Natural killer cell (primary cell): ENCODE data around the gene MACO1. TPM values are rescaled to one million over a fixed set of nuclear protein-coding genes. Genes with fewer than 3 reads are reported as not detected.

Experiments
- ATAC-seq, 3 donors: fragments of 150-1000 bp in 2 of 3; fragments of 200-7000 bp in 1 of 3; cut with Tn5 transposase; 1 replicate in 1 of 3; 2 replicates in 2 of 3; pipeline ENCODE4 v1.10.0; 2021; ENCODE audit warnings: mild to moderate bottlenecking in 2 of 3, moderate library complexity in 2 of 3
- DNase-seq, 2 donors: peaks; one replicate each; pipeline versions ENCODE4 v3.0.0 to v3.0.0-alpha.2; 2013 to 2021; ENCODE audit warnings: mixed read lengths in 1 of 2
- H3K27ac ChIP-seq: one replicate; pipeline ENCODE4 v1.5.1; 2013; ENCODE audit warnings: mild to moderate bottlenecking, low read length
- H3K27me3 ChIP-seq: one replicate; pipeline ENCODE4 v1.6.1; 2013; ENCODE audit warnings: low read length; ENCODE audit not compliant: control insufficient read depth, insufficient read depth
- H3K36me3 ChIP-seq: one replicate; pipeline ENCODE4 v1.6.1; 2013; ENCODE audit warnings: low read length; ENCODE audit not compliant: control insufficient read depth, insufficient read depth
- H3K4me1 ChIP-seq: one replicate; pipeline ENCODE4 v1.6.1; 2013; ENCODE audit warnings: low read length; ENCODE audit not compliant: control insufficient read depth, insufficient read depth
- H3K4me3 ChIP-seq: one replicate; pipeline ENCODE4 v1.5.1; 2013; ENCODE audit warnings: low read length
- H3K9me3 ChIP-seq: one replicate; pipeline ENCODE4 v1.6.1; 2013; ENCODE audit warnings: low read length; ENCODE audit not compliant: control insufficient read depth, insufficient read depth
- H3K27ac Mint-ChIP-seq, 2 donors: one replicate each; pipeline ENCODE4 v1.8.0; 2022; ENCODE audit warnings: mild to moderate bottlenecking in 2 of 2, mixed read lengths in 2 of 2, moderate library complexity in 1 of 2
- H3K27me3 Mint-ChIP-seq, 2 donors: one replicate each; pipeline ENCODE4 v1.8.0; 2022; ENCODE audit warnings: low read depth in 2 of 2, mixed read lengths in 2 of 2
- H3K36me3 Mint-ChIP-seq: one replicate; pipeline ENCODE4 v1.8.0; 2022; ENCODE audit warnings: mixed read lengths
- H3K4me1 Mint-ChIP-seq, 2 donors: one replicate each; pipeline ENCODE4 v1.8.0; 2022; ENCODE audit warnings: mixed read lengths in 2 of 2
- H3K4me3 Mint-ChIP-seq: one replicate; pipeline ENCODE4 v1.8.0; 2022; ENCODE audit warnings: mild to moderate bottlenecking, moderate library complexity, mixed read lengths
- H3K9me3 Mint-ChIP-seq, 2 donors: one replicate each; pipeline ENCODE4 v1.8.0; 2022; ENCODE audit warnings: mixed read lengths in 2 of 2
- WGBS: methylation state at CpG from one replicate; pipeline ENCODE4 v1.1.7; 2013; ENCODE audit warnings: missing lambda C conversion rate; ENCODE audit not compliant: insufficient coverage; 5-methylcytosine and 5-hydroxymethylcytosine counted together
- intact Hi-C: fragments of 100-400 bp; cut with micrococcal nuclease; formaldehyde crosslinking; loops from one replicate; pipeline ENCODE4 v1.14.2; 2022
- total RNA-seq, 4 donors: library from RNA; stranded (reverse); fragments of 120-200 nt in 1 of 4; gene quantifications; one replicate each; pipeline versions ENCODE4 v1.2.3 to v1.2.4, GENCODE V29; 2013 to 2022
- TF ChIP-seq, protein P1 (sequence below): fragments of 200-600 bp; IDR thresholded peaks from one replicate; pipeline ENCODE4 v1.8.0; 2022; ENCODE audit warnings: antibody characterized with exemption

The MACO1 gene
- total RNA-seq, 3 donors from 2014 or later (not counting 1 experiment from before 2014, with no cell fraction given): 15.9 to 19.6 (median 16.9) TPM

DNA sequence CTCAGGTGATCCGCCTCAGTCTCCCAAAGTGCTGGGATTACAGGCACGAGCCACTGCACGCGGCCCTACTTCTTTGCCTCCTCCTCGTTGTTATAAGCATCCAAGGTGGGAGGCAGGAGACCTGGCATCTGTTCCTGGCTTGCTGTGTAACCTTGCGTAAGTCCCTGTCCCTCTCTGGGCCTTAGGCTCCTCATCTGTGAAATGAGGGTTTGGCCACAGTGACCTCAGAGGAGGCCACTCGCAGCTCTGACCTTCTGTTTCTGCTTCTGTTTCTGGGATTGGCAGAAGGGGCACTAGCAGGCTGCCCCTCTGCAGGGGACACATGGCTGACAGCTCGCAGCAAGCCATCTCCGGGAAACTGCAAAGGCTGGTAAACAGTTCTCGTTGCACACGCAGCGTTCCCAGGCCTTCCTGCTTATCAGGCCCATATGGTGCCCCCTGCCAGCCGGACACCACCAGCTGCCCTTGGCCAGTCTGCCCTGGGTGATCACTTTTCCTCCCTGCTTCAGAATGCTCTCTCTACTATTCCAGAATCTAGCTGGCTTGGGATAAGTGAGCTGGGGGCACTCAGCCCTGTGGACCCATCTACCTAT lies 110.1 kb downstream of the MACO1 start:
- H3K36me3 ChIP-seq: no peaks in the 10 kb centered on the region
- H3K4me3 Mint-ChIP-seq: no peak overlapping the region
- TF ChIP-seq, protein P1, sequence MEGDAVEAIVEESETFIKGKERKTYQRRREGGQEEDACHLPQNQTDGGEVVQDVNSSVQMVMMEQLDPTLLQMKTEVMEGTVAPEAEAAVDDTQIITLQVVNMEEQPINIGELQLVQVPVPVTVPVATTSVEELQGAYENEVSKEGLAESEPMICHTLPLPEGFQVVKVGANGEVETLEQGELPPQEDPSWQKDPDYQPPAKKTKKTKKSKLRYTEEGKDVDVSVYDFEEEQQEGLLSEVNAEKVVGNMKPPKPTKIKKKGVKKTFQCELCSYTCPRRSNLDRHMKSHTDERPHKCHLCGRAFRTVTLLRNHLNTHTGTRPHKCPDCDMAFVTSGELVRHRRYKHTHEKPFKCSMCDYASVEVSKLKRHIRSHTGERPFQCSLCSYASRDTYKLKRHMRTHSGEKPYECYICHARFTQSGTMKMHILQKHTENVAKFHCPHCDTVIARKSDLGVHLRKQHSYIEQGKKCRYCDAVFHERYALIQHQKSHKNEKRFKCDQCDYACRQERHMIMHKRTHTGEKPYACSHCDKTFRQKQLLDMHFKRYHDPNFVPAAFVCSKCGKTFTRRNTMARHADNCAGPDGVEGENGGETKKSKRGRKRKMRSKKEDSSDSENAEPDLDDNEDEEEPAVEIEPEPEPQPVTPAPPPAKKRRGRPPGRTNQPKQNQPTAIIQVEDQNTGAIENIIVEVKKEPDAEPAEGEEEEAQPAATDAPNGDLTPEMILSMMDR: no peak
- 95% methylated on average over 13 of the region's 13 CpGs for WGBS
- no peak overlapping the region for H3K27ac Mint-ChIP-seq
- peaks cover 24% of the 10 kb centered on the region for H3K4me1 ChIP-seq
- H3K36me3 Mint-ChIP-seq: no peaks in the 10 kb centered on the region
- H3K4me1 Mint-ChIP-seq: peaks cover 0 to 13% of the 10 kb centered on the region in 2 donors
- H3K27me3 ChIP-seq: no peaks in the 10 kb centered on the region
- intact Hi-C loops: loop anchor here (10.0 kb wide), 1 partner anchor 234 kb away; no protein-coding TSS in a partner anchor
- no peak overlapping the region for H3K4me3 ChIP-seq
- H3K27ac ChIP-seq: no peak overlapping the region
- no peaks in the 10 kb centered on the region for H3K27me3 Mint-ChIP-seq
- ATAC-seq (no peak), DNase-seq (no peak)
- no peaks in the 10 kb centered on the region for H3K9me3 ChIP-seq
- no peaks in the 10 kb centered on the region for H3K9me3 Mint-ChIP-seq

DNA sequence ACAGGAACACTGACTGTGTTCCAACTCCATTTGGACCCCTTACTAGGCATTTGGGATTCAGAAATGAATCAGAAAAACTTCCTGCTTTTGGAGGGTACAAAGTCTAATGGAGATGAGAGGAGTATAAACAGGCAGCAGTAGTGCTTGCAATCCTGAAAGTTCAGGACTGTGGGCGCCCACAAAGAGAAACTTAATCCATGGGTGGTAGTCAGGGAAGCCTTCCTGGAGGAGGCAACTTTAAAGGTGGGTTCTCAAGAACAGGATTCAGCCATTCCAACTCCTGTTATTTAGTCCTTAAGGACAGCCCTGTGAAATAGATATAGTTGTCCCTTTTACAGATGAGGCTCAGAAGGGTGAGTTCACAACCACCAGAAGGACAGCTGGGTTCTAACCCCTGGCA lies 110.7 kb downstream of the MACO1 start:
- no peak overlapping the region for H3K27ac ChIP-seq
- Mint-ChIP-seq H3K4me1 (peaks cover 0 to 16% of the 10 kb centered on the region in 2 donors), H3K36me3 (no peaks in the 10 kb centered on the region), H3K27ac (no peak overlapping the region), H3K27me3 (no peaks in the 10 kb centered on the region), H3K4me3 (no peak overlapping the region), H3K9me3 (no peaks in the 10 kb centered on the region)
- DNase-seq (no peak), ATAC-seq (no peak)
- intact Hi-C loops: loop anchor here (10.0 kb wide), 1 partner anchor 233 kb away; no protein-coding TSS in a partner anchor
- no peak overlapping the region for H3K4me3 ChIP-seq
- no peaks in the 10 kb centered on the region for H3K27me3 ChIP-seq
- peaks cover 27% of the 10 kb centered on the region for H3K4me1 ChIP-seq
- WGBS: 100% methylated on average over 1 of the region's 1 CpG
- H3K9me3 ChIP-seq: no peaks in the 10 kb centered on the region
- TF ChIP-seq, protein P1: no peak
- H3K36me3 ChIP-seq: no peaks in the 10 kb centered on the region

DNA sequence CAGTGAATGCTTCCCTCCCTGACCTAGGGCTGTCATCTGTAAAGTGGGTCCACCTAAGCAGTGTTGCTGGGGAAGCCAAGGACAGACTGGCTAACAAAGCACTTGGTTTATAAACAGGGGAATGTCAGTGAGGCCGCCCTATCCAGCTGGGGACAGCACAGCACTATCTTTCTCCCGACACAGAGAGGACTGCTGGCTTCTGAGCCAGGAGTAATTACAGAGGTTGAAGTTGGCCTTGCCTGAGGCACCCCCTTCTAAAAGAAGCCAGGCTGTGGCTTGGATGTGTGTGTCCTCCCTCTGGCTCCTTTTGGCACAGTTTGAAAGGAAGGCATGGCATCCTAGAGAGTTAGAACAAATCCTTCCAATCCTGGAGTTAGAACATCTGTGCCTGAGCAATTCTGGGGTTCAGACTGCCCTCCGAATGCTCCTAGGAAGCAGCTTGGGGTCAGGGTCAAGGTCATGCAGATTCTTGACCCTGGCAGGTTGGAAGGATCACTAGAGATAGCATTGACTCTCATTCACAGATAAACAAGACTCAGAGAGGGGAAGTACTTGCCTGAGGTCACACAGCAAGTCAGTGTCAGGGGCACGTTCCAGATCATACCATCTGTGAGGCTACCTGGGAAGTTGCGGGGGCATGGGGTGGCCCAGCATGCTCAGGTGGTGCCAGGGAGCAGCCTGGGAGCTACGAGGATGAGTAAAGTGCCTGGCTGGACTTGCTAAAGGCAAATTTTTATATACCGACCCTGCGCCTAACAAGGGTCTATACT lies 111.4 kb downstream of the MACO1 start:
- Mint-ChIP-seq H3K36me3 (no peaks in the 10 kb centered on the region), H3K27ac (no peak overlapping the region), H3K4me1 (peaks cover 5 to 22% of the 10 kb centered on the region in 2 donors), H3K27me3 (no peaks in the 10 kb centered on the region), H3K4me3 (peak overlapping the region; percentile 80), H3K9me3 (no peaks in the 10 kb centered on the region)
- intact Hi-C loops: loop anchor here (10.0 kb wide), 1 partner anchor 233 kb away; no protein-coding TSS in a partner anchor
- no peak for ATAC-seq
- no peak for DNase-seq
- Histone ChIP-seq H3K4me3 (no peak overlapping the region), H3K27ac (no peak overlapping the region), H3K4me1 (peaks cover 27% of the 10 kb centered on the region), H3K36me3 (no peaks in the 10 kb centered on the region), H3K9me3 (no peaks in the 10 kb centered on the region), H3K27me3 (no peaks in the 10 kb centered on the region)
- WGBS: 96% methylated on average over 8 of the region's 8 CpGs
- TF ChIP-seq, protein P1: no peak
